Neuronal stem cell (in vitro differentiated cells): ENCODE results near the gene CDK11B.
"Not testable (repeated sequence)": the region's sequence is repeated elsewhere in the genome, so short reads cannot be mapped to it uniquely, and the experiment has no call there.

Source experiments
- DNase-seq: peaks from one replicate; pipeline ENCODE4 v3.0.0-alpha.2; 2013; ENCODE audit warnings: low spot score
- H2AFZ ChIP-seq: one replicate; pipeline ENCODE4 v1.6.1; 2013; ENCODE audit warnings: mild to moderate bottlenecking, low read length, inconsistent platforms
- H2AK5ac ChIP-seq: 2 replicates; pipeline ENCODE4 v1.6.1; 2013; ENCODE audit warnings: low read depth, mild to moderate bottlenecking, inconsistent platforms, low read length, moderate library complexity, mixed read lengths
- H2BK120ac ChIP-seq: 2 replicates; pipeline ENCODE4 v1.6.1; 2013; ENCODE audit warnings: low read depth, mild to moderate bottlenecking, inconsistent platforms, low read length, moderate library complexity, mixed read lengths
- H2BK12ac ChIP-seq: one replicate; pipeline ENCODE4 v1.6.1; 2013; ENCODE audit warnings: low read length, inconsistent platforms
- H2BK15ac ChIP-seq: 2 replicates; pipeline ENCODE4 v1.6.1; 2013; ENCODE audit warnings: mild to moderate bottlenecking, low read length, inconsistent platforms, mixed read lengths
- H2BK5ac ChIP-seq: one replicate; pipeline ENCODE4 v1.6.1; 2013; ENCODE audit warnings: inconsistent platforms, mild to moderate bottlenecking, low read length, moderate library complexity
- H3K14ac ChIP-seq: one replicate; pipeline ENCODE4 v1.6.1; 2013; ENCODE audit warnings: low read length, inconsistent platforms
- H3K18ac ChIP-seq: 2 replicates; pipeline ENCODE4 v1.6.1; 2013; ENCODE audit warnings: low read length, inconsistent platforms
- H3K23ac ChIP-seq: 2 replicates; pipeline ENCODE4 v1.6.1; 2013; ENCODE audit warnings: low read depth, mild to moderate bottlenecking, mixed read lengths, low read length, inconsistent platforms; ENCODE audit not compliant: poor library complexity
- H3K27ac ChIP-seq: replicated peaks from 3 replicates; pipeline ENCODE4 v1.5.1; 2013; ENCODE audit warnings: low read length, inconsistent platforms
- H3K27me3 ChIP-seq, 3 experiments: 2 replicates each; pipeline ENCODE4 v1.6.1; 2013; ENCODE audit warnings: low read length in 3 of 3, mild to moderate bottlenecking in 2 of 3, inconsistent platforms in 1 of 3, low read depth in 1 of 3, mixed read lengths in 1 of 3, moderate library complexity in 1 of 3; ENCODE audit not compliant: control insufficient read depth in 3 of 3, insufficient read depth in 3 of 3
- H3K36me3 ChIP-seq, 2 donors: replicated peaks in 1 of 2; 2 replicates each; pipeline ENCODE4 v1.6.1; 2013; ENCODE audit warnings: low read length in 2 of 2; ENCODE audit not compliant: control insufficient read depth in 2 of 2, insufficient read depth in 2 of 2
- H3K4ac ChIP-seq: 2 replicates; pipeline ENCODE4 v1.6.1; 2013; ENCODE audit warnings: inconsistent platforms, mild to moderate bottlenecking, low read length, moderate library complexity
- H3K4me1 ChIP-seq, 2 donors: 1 replicate in 1 of 2; 2 replicates in 1 of 2; pipeline ENCODE4 v1.6.1; 2013; ENCODE audit warnings: low read length in 2 of 2, low read depth in 1 of 2; ENCODE audit not compliant: control insufficient read depth in 2 of 2, insufficient read depth in 1 of 2
- H3K4me2 ChIP-seq: one replicate; pipeline ENCODE4 v1.6.1; 2013; ENCODE audit warnings: mild to moderate bottlenecking, low read length, inconsistent platforms; ENCODE audit not compliant: insufficient read depth, poor library complexity, severe bottlenecking
- H3K4me3 ChIP-seq, 2 donors: 2 replicates each; pipeline ENCODE4 v1.5.1; 2013; ENCODE audit warnings: low read length in 2 of 2, mild to moderate bottlenecking in 2 of 2, inconsistent platforms in 1 of 2, moderate library complexity in 1 of 2
- H3K79me1 ChIP-seq: one replicate; pipeline ENCODE4 v1.6.1; 2013; ENCODE audit warnings: low read depth, mild to moderate bottlenecking, inconsistent platforms, low read length, moderate library complexity
- H3K9ac ChIP-seq: one replicate; pipeline ENCODE4 v1.6.1; 2013; ENCODE audit warnings: mild to moderate bottlenecking, low read depth, low read length, inconsistent platforms; ENCODE audit not compliant: poor library complexity
- H3K9me3 ChIP-seq, 2 donors: replicated peaks in 1 of 2; 2 replicates each; pipeline versions ENCODE3 to v1.6.1; 2013; ENCODE audit warnings: low read length in 2 of 2, mild to moderate bottlenecking in 2 of 2, inconsistent platforms in 1 of 2, low read depth in 1 of 2, mixed read lengths in 1 of 2, moderate library complexity in 1 of 2; ENCODE audit not compliant: control insufficient read depth in 2 of 2, insufficient read depth in 1 of 2
- H4K8ac ChIP-seq: one replicate; pipeline ENCODE4 v1.6.1; 2013; ENCODE audit warnings: low read depth, mild to moderate bottlenecking, inconsistent platforms, low read length, moderate library complexity
- H4K91ac ChIP-seq: one replicate; pipeline ENCODE4 v1.6.1; 2013; ENCODE audit warnings: low read length, low read depth, mild to moderate bottlenecking, inconsistent platforms; ENCODE audit not compliant: poor library complexity
- WGBS, 2 donors: extraction: QIAGEN DNeasy Blood & Tissue Kit; methylation state at CpG; one replicate each; pipeline ENCODE4 v1.1.7; 2013; ENCODE audit warnings: missing lambda C conversion rate in 2 of 2, mixed read lengths in 1 of 2; ENCODE audit not compliant: insufficient read length in 2 of 2, insufficient replicate concordance in 1 of 2; ENCODE audit errors: extremely low coverage in 2 of 2; 5-methylcytosine and 5-hydroxymethylcytosine counted together

CDK11B gene

DNA sequence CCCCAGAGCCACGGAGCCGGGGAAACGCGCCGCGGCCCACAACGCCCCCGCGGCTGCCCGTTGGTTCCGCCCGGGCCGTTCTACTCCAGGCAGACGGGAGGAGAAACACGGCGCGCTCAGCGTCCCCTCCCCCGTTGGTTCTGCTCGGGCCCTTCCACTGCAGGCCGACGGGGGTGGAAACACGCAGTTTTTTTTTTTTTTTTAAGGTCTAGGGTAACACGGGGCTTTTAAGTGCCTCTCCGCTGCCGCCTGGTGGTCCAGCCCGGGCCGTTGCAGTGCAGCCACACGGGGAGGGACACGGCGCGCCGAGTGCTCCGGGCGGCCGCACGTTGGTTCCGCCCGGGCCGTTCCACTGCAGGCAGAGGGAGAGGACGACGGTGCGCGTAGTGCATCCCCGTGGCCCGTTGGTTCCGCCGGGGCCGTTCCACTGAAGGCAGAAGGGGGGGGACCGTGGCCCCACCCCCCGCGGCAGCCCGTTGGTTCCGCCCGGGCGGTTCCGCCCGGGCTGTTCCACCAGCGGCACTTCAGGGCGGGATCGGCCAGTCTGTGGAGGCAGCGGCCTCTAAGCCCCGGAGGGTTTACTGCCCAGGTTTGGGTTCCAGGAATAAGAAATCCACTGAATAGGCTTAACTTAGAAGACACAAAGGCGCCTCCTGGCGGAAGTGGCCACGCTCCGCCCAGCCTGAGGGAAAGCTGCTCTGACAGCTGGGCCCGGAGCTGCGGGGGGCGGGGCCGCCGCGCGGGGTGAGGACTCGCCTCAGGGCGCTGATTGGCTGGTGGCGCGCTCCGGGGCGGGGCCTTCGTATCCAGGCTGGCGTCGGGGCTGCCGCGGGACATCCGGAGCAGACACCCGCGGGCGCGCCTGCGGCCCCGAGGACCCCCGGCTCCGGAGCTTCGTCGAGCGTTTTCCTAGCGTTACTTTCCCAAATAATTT lies 34.2 kb upstream of the CDK11B start, which contains the start of gene SLC35E2B:
SLC35E2B (minus strand) TSS at position 82 of the 934 bp plus-strand sequence. CDS start 16,096 bp downstream, outside the sequence.
- H4K91ac ChIP-seq, H3K36me3 ChIP-seq, H3K9ac ChIP-seq, H2BK12ac ChIP-seq, H3K4me1 ChIP-seq, H3K14ac ChIP-seq, H2BK5ac ChIP-seq, H3K18ac ChIP-seq, H2BK15ac ChIP-seq, H3K79me1 ChIP-seq, H3K9me3 ChIP-seq, H4K8ac ChIP-seq, H3K4ac ChIP-seq, H3K23ac ChIP-seq, H3K27me3 ChIP-seq, H2BK120ac ChIP-seq, H2AK5ac ChIP-seq: not testable (repeated sequence)
- peak; percentile 84 for DNase-seq
- Histone ChIP-seq H2AFZ (peak within 1 kb of the TSS; percentile 78), H3K27ac (peak within 1 kb of the TSS; percentile 84), H3K4me3 (peak within 1 kb of the TSS; percentile 53 to 78), H3K4me2 (peak within 1 kb of the TSS; percentile 25)
- WGBS, 2 donors, result no CpG with 5 or more reads among the region's 98 CpGs

DNA sequence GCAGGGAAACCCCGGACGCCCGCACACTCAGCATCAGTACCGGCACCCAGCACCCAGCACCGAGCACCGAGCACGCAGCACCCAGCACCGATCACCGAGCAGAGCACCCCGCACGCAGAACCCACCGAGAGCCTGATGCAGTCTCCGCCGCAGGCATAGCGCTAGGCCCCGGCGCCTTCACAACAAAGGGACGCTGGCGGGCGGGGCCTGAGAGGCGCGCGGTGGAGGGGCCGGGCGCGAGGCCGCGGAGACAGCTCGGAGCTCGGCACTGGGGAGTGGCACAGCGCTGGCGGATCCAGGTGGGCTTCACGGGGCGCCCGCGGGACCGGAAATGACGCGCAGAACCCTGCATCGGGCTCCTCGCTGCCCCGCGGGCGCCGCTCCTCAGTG lies 33.5 kb upstream of the CDK11B start:
- peak overlapping the region; percentile 84 for H3K27ac ChIP-seq
- not testable (repeated sequence) for H3K18ac ChIP-seq, H4K91ac ChIP-seq, H2BK15ac ChIP-seq, H3K27me3 ChIP-seq, H3K4me1 ChIP-seq, H3K36me3 ChIP-seq, H3K9ac ChIP-seq, H3K4ac ChIP-seq, H3K4me2 ChIP-seq, H3K23ac ChIP-seq, H2BK5ac ChIP-seq, H3K79me1 ChIP-seq, H4K8ac ChIP-seq, H3K9me3 ChIP-seq, H2BK120ac ChIP-seq, H2BK12ac ChIP-seq, H3K14ac ChIP-seq, H2AK5ac ChIP-seq
- peak; percentile 27 for DNase-seq
- no CpG with 5 or more reads among the region's 45 CpGs for WGBS, 2 donors
- H3K4me3 ChIP-seq, result peak overlapping the region; percentile 53 to 78
- H2AFZ ChIP-seq, result peak overlapping the region; percentile 78

DNA sequence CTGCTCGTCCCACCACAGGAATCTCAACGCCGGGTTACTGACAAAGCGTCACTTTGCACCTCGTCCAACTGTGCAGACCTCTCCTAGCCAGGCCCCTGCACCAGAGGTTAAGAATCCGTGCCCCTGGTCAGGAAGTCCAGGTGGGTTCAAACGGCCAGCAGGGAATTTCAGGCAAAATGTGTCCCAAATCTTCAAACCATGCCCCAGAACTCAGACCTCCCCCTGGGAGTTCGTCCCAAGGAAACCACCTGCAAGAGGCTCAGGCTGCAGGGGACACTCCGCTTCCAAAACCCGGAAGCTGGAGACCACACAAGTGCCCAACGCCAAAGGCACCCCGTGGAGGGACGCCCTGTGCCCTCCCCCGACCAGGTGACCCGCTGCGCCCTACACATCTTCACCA lies 32.6 kb upstream of the CDK11B start:
- not testable (repeated sequence) for DNase-seq, H3K14ac ChIP-seq, H3K18ac ChIP-seq, H3K4ac ChIP-seq, H3K23ac ChIP-seq, H3K4me2 ChIP-seq, H4K91ac ChIP-seq, H2BK12ac ChIP-seq, H2BK15ac ChIP-seq, H2AFZ ChIP-seq, H3K4me1 ChIP-seq, H3K27me3 ChIP-seq, H3K79me1 ChIP-seq, H3K27ac ChIP-seq, H3K9ac ChIP-seq, H4K8ac ChIP-seq, H2AK5ac ChIP-seq, H3K9me3 ChIP-seq, H2BK120ac ChIP-seq, H3K36me3 ChIP-seq, H2BK5ac ChIP-seq
- no CpG with 5 or more reads among the region's 16 CpGs for WGBS, 2 donors
- peak overlapping the region; percentile 40 to 70 for H3K4me3 ChIP-seq

DNA sequence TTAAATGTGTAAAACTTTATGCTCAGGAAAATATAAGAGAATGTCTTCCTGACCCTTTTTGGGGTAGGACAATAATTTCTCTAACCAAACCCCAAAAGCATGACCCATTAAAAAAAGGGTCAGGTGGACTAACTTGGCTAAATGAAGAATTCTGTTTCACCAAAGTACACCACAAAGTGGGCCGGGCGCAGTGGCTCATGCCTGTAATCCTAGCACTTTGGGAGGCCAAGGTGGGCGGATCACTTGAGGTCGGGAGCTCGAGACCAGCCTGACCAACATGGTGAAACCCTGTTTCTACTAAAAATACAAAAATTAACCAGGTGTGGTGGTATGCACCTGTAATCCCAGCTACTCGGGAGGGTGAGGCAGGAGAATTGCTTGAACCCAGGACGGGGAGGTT lies 30.7 kb upstream of the CDK11B start:
- H3K18ac ChIP-seq, H4K91ac ChIP-seq, H2BK12ac ChIP-seq, H2AK5ac ChIP-seq, H4K8ac ChIP-seq, H2BK120ac ChIP-seq, H2AFZ ChIP-seq, H3K4me3 ChIP-seq, H3K4me1 ChIP-seq, H2BK5ac ChIP-seq, H3K9me3 ChIP-seq, H3K4me2 ChIP-seq, H3K79me1 ChIP-seq, H3K27me3 ChIP-seq, H3K14ac ChIP-seq, H2BK15ac ChIP-seq, H3K9ac ChIP-seq, H3K27ac ChIP-seq, H3K23ac ChIP-seq, H3K4ac ChIP-seq, DNase-seq: not testable (repeated sequence)
- peaks cover 0 to 16% of the 10 kb centered on the region in 2 donors for H3K36me3 ChIP-seq
- no CpG with 5 or more reads among the region's 7 CpGs for WGBS, 2 donors
